H54 (cell line): ENCODE data around the gene ELAVL1.

Experiments used
- DNase-seq: peaks from one replicate; pipeline ENCODE4 v3.0.0; 2011; ENCODE audit warnings: low spot score, mixed read lengths; ENCODE audit not compliant: insufficient read length
- FAIRE-seq: peaks from 3 replicates; lab custom pipeline; 2011; peaks lifted over from hg19 to GRCh38; lab: Jason Lieb, UNC
- POLR2A ChIP-seq: IDR thresholded peaks from 2 replicates; pipeline ENCODE4 v1.6.1; 2011; ENCODE audit warnings: low read depth, mild to moderate bottlenecking, low read length

The ELAVL1 gene

GRCh38 chr19:7911508-7912143 lies 93.8 kb downstream of the ELAVL1 start:
- no peak for TF ChIP-seq POLR2A
- no peak for DNase-seq
- FAIRE-seq, result no peak

GRCh38 chr19:7910321-7911161 lies 94.9 kb downstream of the ELAVL1 start:
- no peak for TF ChIP-seq POLR2A
- no peak for FAIRE-seq
- DNase-seq, result no peak

- no peak for TF ChIP-seq POLR2A
- no peak for DNase-seq
- FAIRE-seq, result no peak
Observed at GRCh38 chr19:7909471-7910067, 95.9 kb downstream of the ELAVL1 start.

- FAIRE-seq (no peak), DNase-seq (no peak)
- TF ChIP-seq POLR2A, result no peak
Observed at GRCh38 chr19:7908742-7909461, 96.5 kb downstream of the ELAVL1 start.
